Natural killer cell (primary cell): ENCODE data around the gene IGSF3. TPM values are rescaled to one million over a fixed set of nuclear protein-coding genes. Genes with fewer than 3 reads are reported as not detected.

ENCODE experiments used
- ATAC-seq, 3 donors: fragments of 150-1000 bp in 2 of 3; fragments of 200-7000 bp in 1 of 3; cut with Tn5 transposase; 1 replicate in 1 of 3; 2 replicates in 2 of 3; pipeline ENCODE4 v1.10.0; 2021; ENCODE audit warnings: mild to moderate bottlenecking in 2 of 3, moderate library complexity in 2 of 3
- DNase-seq, 2 donors: peaks; one replicate each; pipeline versions ENCODE4 v3.0.0 to v3.0.0-alpha.2; 2013 to 2021; ENCODE audit warnings: mixed read lengths in 1 of 2
- H3K27ac ChIP-seq: one replicate; pipeline ENCODE4 v1.5.1; 2013; ENCODE audit warnings: mild to moderate bottlenecking, low read length
- H3K27me3 ChIP-seq: one replicate; pipeline ENCODE4 v1.6.1; 2013; ENCODE audit warnings: low read length; ENCODE audit not compliant: control insufficient read depth, insufficient read depth
- H3K36me3 ChIP-seq: one replicate; pipeline ENCODE4 v1.6.1; 2013; ENCODE audit warnings: low read length; ENCODE audit not compliant: control insufficient read depth, insufficient read depth
- H3K4me1 ChIP-seq: one replicate; pipeline ENCODE4 v1.6.1; 2013; ENCODE audit warnings: low read length; ENCODE audit not compliant: control insufficient read depth, insufficient read depth
- H3K4me3 ChIP-seq: one replicate; pipeline ENCODE4 v1.5.1; 2013; ENCODE audit warnings: low read length
- H3K9me3 ChIP-seq: one replicate; pipeline ENCODE4 v1.6.1; 2013; ENCODE audit warnings: low read length; ENCODE audit not compliant: control insufficient read depth, insufficient read depth
- H3K27ac Mint-ChIP-seq, 2 donors: one replicate each; pipeline ENCODE4 v1.8.0; 2022; ENCODE audit warnings: mild to moderate bottlenecking in 2 of 2, mixed read lengths in 2 of 2, moderate library complexity in 1 of 2
- H3K27me3 Mint-ChIP-seq, 2 donors: one replicate each; pipeline ENCODE4 v1.8.0; 2022; ENCODE audit warnings: low read depth in 2 of 2, mixed read lengths in 2 of 2
- H3K36me3 Mint-ChIP-seq: one replicate; pipeline ENCODE4 v1.8.0; 2022; ENCODE audit warnings: mixed read lengths
- H3K4me1 Mint-ChIP-seq, 2 donors: one replicate each; pipeline ENCODE4 v1.8.0; 2022; ENCODE audit warnings: mixed read lengths in 2 of 2
- H3K4me3 Mint-ChIP-seq: one replicate; pipeline ENCODE4 v1.8.0; 2022; ENCODE audit warnings: mild to moderate bottlenecking, moderate library complexity, mixed read lengths
- H3K9me3 Mint-ChIP-seq, 2 donors: one replicate each; pipeline ENCODE4 v1.8.0; 2022; ENCODE audit warnings: mixed read lengths in 2 of 2
- CTCF ChIP-seq: fragments of 200-600 bp; IDR thresholded peaks from one replicate; pipeline ENCODE4 v1.8.0; 2022; ENCODE audit warnings: antibody characterized with exemption
- WGBS: methylation state at CpG from one replicate; pipeline ENCODE4 v1.1.7; 2013; ENCODE audit warnings: missing lambda C conversion rate; ENCODE audit not compliant: insufficient coverage; 5-methylcytosine and 5-hydroxymethylcytosine counted together
- intact Hi-C: fragments of 100-400 bp; cut with micrococcal nuclease; formaldehyde crosslinking; loops from one replicate; pipeline ENCODE4 v1.14.2; 2022
- total RNA-seq, 4 donors: library from RNA; stranded (reverse); fragments of 120-200 nt in 1 of 4; gene quantifications; one replicate each; pipeline versions ENCODE4 v1.2.3 to v1.2.4, GENCODE V29; 2013 to 2022

The IGSF3 gene
- total RNA-seq, 3 donors from 2014 or later (not counting 1 experiment from before 2014, with no cell fraction given), result 0.05 to 0.14 TPM; not detected in 1

- no peak overlapping the region for H3K27ac ChIP-seq
- Mint-ChIP-seq H3K4me1 (no peaks in the 10 kb centered on the region), H3K27ac (no peak overlapping the region), H3K4me3 (no peak overlapping the region), H3K27me3 (peaks cover 4 to 8% of the 10 kb centered on the region in 2 donors), H3K36me3 (no peaks in the 10 kb centered on the region), H3K9me3 (no peaks in the 10 kb centered on the region)
- H3K9me3 ChIP-seq, result no peaks in the 10 kb centered on the region
- ATAC-seq, result no peak
- H3K4me1 ChIP-seq, result no peaks in the 10 kb centered on the region
- 80% methylated on average over 2 of the region's 2 CpGs for WGBS
- intact Hi-C loops, result no loop called here
- H3K4me3 ChIP-seq, result no peak overlapping the region
- DNase-seq, result no peak
- TF ChIP-seq CTCF, result no peak
- no peaks in the 10 kb centered on the region for H3K36me3 ChIP-seq
- H3K27me3 ChIP-seq, result no peaks in the 10 kb centered on the region
Observed at GRCh38 chr1:116690396-116690848, 22.9 kb upstream of the IGSF3 start.

- H3K36me3 Mint-ChIP-seq, result no peaks in the 10 kb centered on the region
- Histone ChIP-seq H3K4me1 (no peaks in the 10 kb centered on the region), H3K36me3 (no peaks in the 10 kb centered on the region), H3K27me3 (no peaks in the 10 kb centered on the region), H3K9me3 (no peaks in the 10 kb centered on the region), H3K4me3 (no peak overlapping the region), H3K27ac (no peak overlapping the region)
- no peaks in the 10 kb centered on the region for H3K27me3 Mint-ChIP-seq
- TF ChIP-seq CTCF, result no peak
- H3K4me3 Mint-ChIP-seq, result no peak overlapping the region
- no peaks in the 10 kb centered on the region for H3K4me1 Mint-ChIP-seq
- WGBS, result 81% methylated on average over 3 of the region's 4 CpGs
- no peak overlapping the region for H3K27ac Mint-ChIP-seq
- intact Hi-C loops, result no loop called here
- DNase-seq, result no peak
- no peaks in the 10 kb centered on the region for H3K9me3 Mint-ChIP-seq
- no peak for ATAC-seq
Observed at GRCh38 chr1:116686723-116687352, 19.3 kb upstream of the IGSF3 start.

GRCh38 chr1:116686175-116686574 is 18.6 kb upstream of the IGSF3 start:
- TF ChIP-seq CTCF, result no peak
- Mint-ChIP-seq H3K27me3 (no peaks in the 10 kb centered on the region), H3K9me3 (no peaks in the 10 kb centered on the region), H3K27ac (no peak overlapping the region), H3K4me3 (no peak overlapping the region), H3K36me3 (no peaks in the 10 kb centered on the region), H3K4me1 (no peaks in the 10 kb centered on the region)
- 94% methylated on average over 4 of the region's 7 CpGs for WGBS
- no peaks in the 10 kb centered on the region for H3K36me3 ChIP-seq
- no peaks in the 10 kb centered on the region for H3K9me3 ChIP-seq
- no peak for ATAC-seq
- DNase-seq, result no peak
- no peaks in the 10 kb centered on the region for H3K4me1 ChIP-seq
- H3K27me3 ChIP-seq, result no peaks in the 10 kb centered on the region
- intact Hi-C loops, result no loop called here
- no peak overlapping the region for H3K27ac ChIP-seq
- H3K4me3 ChIP-seq, result no peak overlapping the region

GRCh38 chr1:116684575-116684974 is 17.0 kb upstream of the IGSF3 start:
- intact Hi-C loops, result no loop called here
- no peaks in the 10 kb centered on the region for H3K36me3 ChIP-seq
- no peaks in the 10 kb centered on the region for H3K27me3 Mint-ChIP-seq
- H3K27ac Mint-ChIP-seq, result no peak overlapping the region
- H3K9me3 ChIP-seq, result no peaks in the 10 kb centered on the region
- DNase-seq, result no peak
- H3K36me3 Mint-ChIP-seq, result no peaks in the 10 kb centered on the region
- H3K4me1 Mint-ChIP-seq, result no peaks in the 10 kb centered on the region
- H3K4me1 ChIP-seq, result no peaks in the 10 kb centered on the region
- 78% methylated on average over 2 of the region's 2 CpGs for WGBS
- no peak overlapping the region for H3K4me3 ChIP-seq
- no peak for ATAC-seq
- no peak overlapping the region for H3K27ac ChIP-seq
- TF ChIP-seq CTCF, result no peak
- H3K27me3 ChIP-seq, result no peaks in the 10 kb centered on the region
- H3K9me3 Mint-ChIP-seq, result no peaks in the 10 kb centered on the region
- no peak overlapping the region for H3K4me3 Mint-ChIP-seq
